Calu3 (cell line): ENCODE measurements around the gene COQ3. TPM values are rescaled to one million over a fixed set of nuclear protein-coding genes. Genes with fewer than 3 reads are reported as not detected.

Source experiments
- BruUV-seq: library from RNA; stranded (reverse); fragments of 400-500 nt; replicated peaks from 2 replicates; lab custom pipeline; 2021; lab: Mats Ljungman, UMichigan
- CTCF ChIA-PET: fragments of 300-600 bp; sonication (Branson Sonifier 250); formaldehyde crosslinking; loops from one replicate; lab custom pipeline; 2022; ENCODE audit warnings: antibody characterized with exemption; lab: Charles Lee
- DNase-seq: peaks from one replicate; pipeline ENCODE4 v3.0.0; 2022
- H3K27ac Mint-ChIP-seq: one replicate; pipeline ENCODE4 v1.8.0; 2022; ENCODE audit warnings: mixed read lengths; ENCODE audit not compliant: unreplicated experiment
- H3K27me3 Mint-ChIP-seq: one replicate; pipeline ENCODE4 v1.8.0; 2022; ENCODE audit warnings: mixed read lengths; ENCODE audit not compliant: unreplicated experiment
- H3K36me3 Mint-ChIP-seq: one replicate; pipeline ENCODE4 v1.8.0; 2022; ENCODE audit warnings: mild to moderate bottlenecking, moderate library complexity, mixed read lengths; ENCODE audit not compliant: insufficient read depth, unreplicated experiment
- H3K4me1 Mint-ChIP-seq: one replicate; pipeline ENCODE4 v1.8.0; 2022; ENCODE audit warnings: mild to moderate bottlenecking, low read depth, mixed read lengths; ENCODE audit not compliant: unreplicated experiment
- H3K4me3 Mint-ChIP-seq: one replicate; pipeline ENCODE4 v1.8.0; 2022; ENCODE audit warnings: mild to moderate bottlenecking, low read depth, moderate library complexity, mixed read lengths; ENCODE audit not compliant: unreplicated experiment
- H3K9me3 Mint-ChIP-seq: one replicate; pipeline ENCODE4 v1.8.0; 2022; ENCODE audit warnings: low read depth, mixed read lengths; ENCODE audit not compliant: unreplicated experiment
- CTCF ChIP-seq: fragments of 200-600 bp; IDR thresholded peaks from one replicate; pipeline ENCODE4 v1.8.0; 2022; ENCODE audit warnings: antibody characterized with exemption; ENCODE audit not compliant: unreplicated experiment
- intact Hi-C: fragments of 100-400 bp; cut with micrococcal nuclease; formaldehyde crosslinking; loops from one replicate; pipeline ENCODE4 v1.10.0; 2022; ENCODE audit not compliant: unreplicated experiment
- total RNA-seq: library from RNA; stranded (reverse); gene quantifications from 2 replicates; pipeline ENCODE4 v1.2.3, GENCODE V29; 2022

Gene COQ3
- total RNA-seq, 1 experiment from 2014 or later, result 7.6 TPM

GRCh38 chr6:99378636-99379035, 15.4 kb downstream of the COQ3 start:
- Mint-ChIP-seq H3K4me1 (no peaks in the 10 kb centered on the region), H3K27me3 (no peaks in the 10 kb centered on the region), H3K36me3 (no peaks in the 10 kb centered on the region), H3K4me3 (no peak overlapping the region), H3K9me3 (no peaks in the 10 kb centered on the region), H3K27ac (no peak overlapping the region)
- BruUV-seq, result no TSS peak
- no peak for TF ChIP-seq CTCF
- DNase-seq, result no peak
- intact Hi-C loops, result no loop called here
- CTCF ChIA-PET, result no interaction called here

GRCh38 chr6:99369533-99369932, 24.5 kb downstream of the COQ3 start:
- H3K4me1 Mint-ChIP-seq, result no peaks in the 10 kb centered on the region
- DNase-seq, result no peak
- H3K9me3 Mint-ChIP-seq, result no peaks in the 10 kb centered on the region
- BruUV-seq, result no TSS peak
- no peak overlapping the region for H3K4me3 Mint-ChIP-seq
- no peaks in the 10 kb centered on the region for H3K36me3 Mint-ChIP-seq
- no peaks in the 10 kb centered on the region for H3K27me3 Mint-ChIP-seq
- H3K27ac Mint-ChIP-seq, result no peak overlapping the region
- CTCF ChIA-PET, result no interaction called here
- no peak for TF ChIP-seq CTCF
- intact Hi-C loops, result no loop called here

GRCh38 chr6:99366852-99367251, 27.1 kb downstream of the COQ3 start:
- H3K9me3 Mint-ChIP-seq, result no peaks in the 10 kb centered on the region
- no peaks in the 10 kb centered on the region for H3K36me3 Mint-ChIP-seq
- CTCF ChIA-PET, result no interaction called here
- DNase-seq, result no peak
- no peaks in the 10 kb centered on the region for H3K4me1 Mint-ChIP-seq
- H3K4me3 Mint-ChIP-seq, result no peak overlapping the region
- intact Hi-C loops, result no loop called here
- H3K27me3 Mint-ChIP-seq, result peaks cover 5% of the 10 kb centered on the region
- no peak overlapping the region for H3K27ac Mint-ChIP-seq
- BruUV-seq, result no TSS peak
- no peak for TF ChIP-seq CTCF

- intact Hi-C loops, result no loop called here
- H3K4me3 Mint-ChIP-seq, result no peak overlapping the region
- no peak for DNase-seq
- H3K9me3 Mint-ChIP-seq, result no peaks in the 10 kb centered on the region
- BruUV-seq, result no TSS peak
- no peaks in the 10 kb centered on the region for H3K4me1 Mint-ChIP-seq
- no peaks in the 10 kb centered on the region for H3K36me3 Mint-ChIP-seq
- peaks cover 26% of the 10 kb centered on the region for H3K27me3 Mint-ChIP-seq
- H3K27ac Mint-ChIP-seq, result no peak overlapping the region
- CTCF ChIA-PET, result no interaction called here
- no peak for TF ChIP-seq CTCF
Observed at GRCh38 chr6:99364026-99364425, 30.0 kb downstream of the COQ3 start.
